ENCODE results near the gene NFRKB.
"Not testable (repeated sequence)": the region's sequence is repeated elsewhere in the genome, so short reads cannot be mapped to it uniquely, and the experiment has no call there.

Gene NFRKB

GRCh38 chr11:129888451-129888850, 6.9 kb downstream of the NFRKB start:
- no peak for DNase-seq

GRCh38 chr11:129885381-129885780, 10.0 kb downstream of the NFRKB start:
- DNase-seq, result no peak

- no peak for DNase-seq
Measured at GRCh38 chr11:129884581-129884980, 10.8 kb downstream of the NFRKB start.

GRCh38 chr11:129881570-129882170, 13.7 kb downstream of the NFRKB start:
- DNase-seq, result no peak

- no peak for DNase-seq
Measured at GRCh38 chr11:129880311-129880710, 15.1 kb downstream of the NFRKB start.

DNA sequence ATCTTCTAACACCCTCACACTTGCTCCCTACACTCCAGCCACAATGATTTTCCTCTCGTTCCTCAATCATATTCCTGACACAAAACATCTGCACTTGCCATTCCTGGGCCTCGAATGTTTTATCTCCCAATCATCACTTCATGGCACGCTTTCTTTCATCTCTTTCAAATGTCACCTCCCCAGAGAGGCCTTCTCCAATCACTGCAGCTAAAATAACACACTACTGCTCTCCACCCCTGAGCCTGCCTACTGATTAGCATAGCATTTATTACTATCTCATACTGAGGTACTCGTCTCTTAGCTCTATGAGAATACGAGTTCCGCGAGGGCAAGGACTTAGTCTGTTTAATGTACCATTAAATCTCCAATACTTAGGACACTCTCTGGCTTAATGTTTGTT, 23.5 kb downstream of the NFRKB start:
- no peak for DNase-seq

GRCh38 chr11:129868626-129869025, 26.8 kb downstream of the NFRKB start:
- DNase-seq, result not testable (repeated sequence)

DNA sequence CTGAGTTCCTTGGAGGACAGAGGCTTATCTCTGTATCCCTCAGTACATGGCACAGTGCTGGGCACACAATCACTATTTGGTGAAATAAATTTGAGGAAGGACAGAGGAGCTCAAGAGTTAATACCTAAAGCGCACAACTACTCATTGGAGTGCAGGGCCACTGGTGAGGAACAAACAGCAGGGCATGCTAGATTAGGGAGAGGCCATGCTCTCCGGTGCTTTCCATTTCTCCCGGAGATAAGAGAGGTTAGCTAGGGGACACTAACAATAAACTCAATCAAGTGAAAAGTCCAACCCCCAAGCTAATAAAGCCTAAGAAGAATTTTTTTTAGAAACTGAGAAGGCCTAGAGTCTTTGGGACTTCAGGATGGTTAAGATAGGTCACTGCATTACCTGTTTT, 29.1 kb downstream of the NFRKB start:
- no peak for DNase-seq

- DNase-seq, result no peak
Measured at GRCh38 chr11:129865701-129866100, 29.7 kb downstream of the NFRKB start.

- no peak for DNase-seq
Measured at GRCh38 chr11:129864811-129865210, 30.6 kb downstream of the NFRKB start.

- DNase-seq, result no peak
Measured at GRCh38 chr11:129861702-129862522, 33.5 kb downstream of the NFRKB start.

- DNase-seq, result no peak
Measured at GRCh38 chr11:129856036-129856435, 39.3 kb downstream of the NFRKB start.

GRCh38 chr11:129855086-129855485, 40.3 kb downstream of the NFRKB start:
- DNase-seq, result no peak

DNA sequence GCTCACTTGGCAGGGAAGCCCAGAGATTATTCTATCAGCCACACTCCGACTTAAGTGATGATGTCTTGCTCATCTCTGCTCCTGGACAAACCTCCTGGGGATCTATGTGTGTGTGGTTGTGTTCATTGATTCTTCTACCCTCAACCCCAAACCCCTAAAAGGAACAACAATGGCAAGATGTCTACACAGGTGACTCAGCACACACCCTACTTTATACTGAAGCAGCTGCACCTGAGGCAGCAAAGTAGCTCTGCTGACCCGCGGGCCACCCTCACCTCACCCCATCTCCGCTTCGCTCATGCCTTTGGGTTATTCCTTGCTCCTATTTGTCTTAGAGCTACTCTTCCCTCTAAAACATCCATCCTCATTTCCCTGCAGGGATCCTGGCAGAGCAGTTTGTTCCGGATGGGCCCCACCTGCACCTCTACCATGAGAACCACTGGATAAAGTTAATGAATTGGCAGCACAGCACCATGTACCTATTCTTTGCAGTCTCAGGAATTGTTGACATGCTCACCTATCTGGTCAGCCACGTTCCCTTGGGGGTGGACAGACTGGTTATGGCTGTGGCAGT, 41.1 kb downstream of the NFRKB start:
- DNase-seq, result no peak

- DNase-seq, result peak; percentile 51
Measured at GRCh38 chr11:129853518-129854231, 41.7 kb downstream of the NFRKB start.

DNA sequence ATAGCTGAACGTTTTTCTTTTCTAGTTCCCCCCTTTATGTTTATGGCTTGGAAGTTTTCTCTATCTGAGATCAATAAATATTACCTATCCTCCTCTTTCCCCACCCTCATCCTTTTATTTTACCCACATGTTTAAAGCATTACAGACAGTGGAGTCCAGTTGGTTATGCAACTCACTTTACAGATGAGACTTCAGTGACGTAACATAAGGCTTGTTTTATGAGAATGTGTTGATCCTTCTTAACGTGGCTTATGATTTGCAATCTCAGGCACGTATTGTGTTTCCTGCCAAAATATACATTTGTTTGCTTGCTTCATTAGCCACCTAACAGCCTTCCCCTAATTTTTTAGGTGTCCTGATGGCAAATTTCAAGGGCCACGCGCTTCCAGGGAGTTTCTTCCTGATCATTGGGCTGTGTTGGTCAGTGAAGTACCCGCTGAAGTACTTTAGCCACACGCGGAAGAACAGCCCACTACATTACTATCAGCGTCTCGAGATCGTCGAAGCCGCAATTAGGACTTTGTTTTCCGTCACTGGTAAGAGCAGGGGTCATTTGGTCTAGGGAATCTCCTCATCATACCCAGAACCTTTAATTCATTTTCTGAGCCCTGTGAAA, 43.1 kb downstream of the NFRKB start:
- DNase-seq, result no peak

GRCh38 chr11:129849447-129850130, 45.8 kb downstream of the NFRKB start:
- DNase-seq, result no peak

DNA sequence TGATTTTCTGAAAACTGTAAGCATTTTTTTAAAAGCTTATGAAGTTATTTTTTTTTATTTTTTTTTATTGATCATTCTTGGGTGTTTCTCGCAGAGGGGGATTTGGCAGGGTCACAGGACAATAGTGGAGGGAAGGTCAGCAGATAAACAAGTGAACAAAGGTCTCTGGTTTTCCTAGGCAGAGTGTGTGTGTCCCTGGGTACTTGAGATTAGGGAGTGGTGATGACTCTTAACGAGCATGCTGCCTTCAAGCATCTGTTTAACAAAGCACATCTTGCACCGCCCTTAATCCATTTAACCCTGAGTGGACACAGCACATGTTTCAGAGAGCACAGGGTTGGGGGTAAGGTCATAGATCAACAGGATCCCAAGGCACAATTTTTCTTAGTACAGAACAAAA, 48.0 kb downstream of the NFRKB start:
- not testable (repeated sequence) for DNase-seq

DNA sequence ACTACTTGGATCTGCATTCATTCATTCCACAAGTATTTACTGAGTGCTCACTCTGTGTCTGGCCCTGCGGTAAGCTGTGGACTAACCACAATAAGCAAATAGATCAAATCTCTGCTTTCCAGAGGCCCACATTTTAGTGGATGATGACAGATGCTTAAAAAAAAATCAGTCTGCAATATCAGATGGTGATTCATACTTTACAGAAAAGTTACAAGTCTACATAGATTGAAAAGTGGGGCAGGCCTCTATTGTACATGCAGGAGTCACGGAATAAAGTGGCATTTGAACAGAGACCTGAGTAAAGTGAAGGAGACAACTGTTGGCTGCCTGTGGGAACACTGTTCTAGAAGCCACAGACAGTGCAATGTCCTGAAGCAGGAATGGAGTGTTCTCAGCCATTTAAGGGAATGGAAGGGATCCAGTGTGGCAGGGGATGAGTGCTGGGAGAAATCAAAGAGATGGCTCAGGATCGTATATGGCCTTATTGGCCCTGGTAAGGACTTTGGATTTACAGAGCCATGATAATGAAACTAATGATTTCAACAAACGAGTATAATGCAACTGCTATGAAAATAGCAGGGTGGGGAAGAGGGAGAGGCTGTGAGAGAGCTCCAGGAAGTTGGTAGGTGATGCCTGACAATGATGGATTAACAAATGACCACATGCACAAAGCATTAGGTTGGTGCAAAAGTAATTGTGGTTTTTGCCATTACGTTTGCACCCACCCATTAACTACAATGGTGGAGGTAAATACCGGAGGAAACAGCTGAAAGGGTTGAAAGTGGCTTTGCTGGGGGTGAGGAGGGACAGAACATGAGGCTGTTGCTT, 48.7 kb downstream of the NFRKB start:
- DNase-seq, result no peak

Measured in NCI-H1436 treated with DMSO at 0.1 percent for 48 hours (cell line).